ENCODE measurements around the gene NINJ2. TPM values are rescaled to one million over a fixed set of nuclear protein-coding genes. Genes with fewer than 3 reads are reported as not detected.

The NINJ2 gene
- polyA plus RNA-seq, 3 donors, result 1.4 to 30.5 (median 19.5) TPM

GRCh38 chr12:532908-533565 is 130.2 kb downstream of the NINJ2 start:
- 82 to 92% (median 83%) methylated on average over 9 of the region's 9 CpGs for WGBS, 3 donors
- no peak overlapping the region for H3K27ac ChIP-seq (ENCODE audit: low read depth, low read length)

- 73 to 89% (median 87%) methylated on average over 3 of the region's 3 CpGs for WGBS, 3 donors
- no peak overlapping the region for H3K27ac ChIP-seq (ENCODE audit: low read depth, low read length)
Measured at GRCh38 chr12:531951-532585, 131.2 kb downstream of the NINJ2 start.

GRCh38 chr12:530821-531220 is 132.4 kb downstream of the NINJ2 start:
- H3K27ac ChIP-seq (ENCODE audit: low read depth, low read length), result no peak overlapping the region
- 88 to 92% (median 91%) methylated on average over 6 of the region's 6 CpGs for WGBS, 3 donors

GRCh38 chr12:530308-530707 is 132.9 kb downstream of the NINJ2 start:
- H3K27ac ChIP-seq (ENCODE audit: low read depth, low read length), result no peak overlapping the region
- WGBS, 3 donors, result 87 to 96% (median 95%) methylated on average over 6 of the region's 6 CpGs

GRCh38 chr12:527729-528128 is 135.5 kb downstream of the NINJ2 start:
- 86 to 89% (median 87%) methylated on average over 4 of the region's 4 CpGs for WGBS, 3 donors
- H3K27ac ChIP-seq (ENCODE audit: low read depth, low read length), result no peak overlapping the region

GRCh38 chr12:527241-527640 is 136.0 kb downstream of the NINJ2 start:
- H3K27ac ChIP-seq (ENCODE audit: low read depth, low read length), result no peak overlapping the region
- WGBS, 3 donors, result 76 to 80% (median 80%) methylated on average over 7 of the region's 7 CpGs

- 63 to 85% (median 66%) methylated on average over 6 of the region's 6 CpGs for WGBS, 3 donors
- H3K27ac ChIP-seq (ENCODE audit: low read depth, low read length), result no peak overlapping the region
Measured at GRCh38 chr12:526089-526488, 137.2 kb downstream of the NINJ2 start.

- WGBS, 3 donors, result 67 to 75% (median 74%) methylated on average over 10 of the region's 10 CpGs
- H3K27ac ChIP-seq (ENCODE audit: low read depth, low read length), result no peak overlapping the region
Measured at GRCh38 chr12:524167-524951, 138.9 kb downstream of the NINJ2 start.

- H3K27ac ChIP-seq (ENCODE audit: low read depth, low read length), result no peak overlapping the region
- 59 to 81% (median 77%) methylated on average over 7 of the region's 7 CpGs for WGBS, 3 donors
Measured at GRCh38 chr12:522692-523378, 140.4 kb downstream of the NINJ2 start.

- 53 to 69% (median 66%) methylated on average over 2 of the region's 2 CpGs for WGBS, 3 donors
- no peak overlapping the region for H3K27ac ChIP-seq (ENCODE audit: low read depth, low read length)
Measured at GRCh38 chr12:520119-520518, 143.1 kb downstream of the NINJ2 start.

GRCh38 chr12:517538-517937 is 145.7 kb downstream of the NINJ2 start:
- H3K27ac ChIP-seq (ENCODE audit: low read depth, low read length), result no peak overlapping the region
- WGBS, 3 donors, result 61 to 78% (median 75%) methylated on average over 3 of the region's 3 CpGs

Other genes with a start within 250 kb of the NINJ2 start
- 1 to 10 TPM in 2 of 3 donors, under 1 TPM in 1; 0.56 to 6.3 (median 2.1) TPM for gene B4GALNT3, start 203.5 kb downstream of the NINJ2 start, polyA plus RNA-seq
- gene WNK1, start 89.1 kb upstream of the NINJ2 start, polyA plus RNA-seq, result 10 to 100 TPM; 15.9 to 73.8 (median 67.0) TPM